22Rv1 (cell line): ENCODE results near the gene HK2.
"Not testable (repeated sequence)": the region's sequence is repeated elsewhere in the genome, so short reads cannot be mapped to it uniquely, and the experiment has no call there.

Source experiments
- H3K27ac ChIP-seq: fragments of 450-650 bp; 2 replicates; pipeline ENCODE4 v1.5.1; 2017
- CTCF ChIP-seq: fragments of 450-650 bp; IDR thresholded peaks from 2 replicates; pipeline ENCODE4 v1.5.1; 2017; ENCODE audit warnings: mild to moderate bottlenecking
- ZFX ChIP-seq: fragments of 450-650 bp; IDR thresholded peaks from 2 replicates; pipeline ENCODE4 v1.6.1; 2017; ENCODE audit warnings: antibody characterized with exemption, borderline replicate concordance

The HK2 gene

DNA sequence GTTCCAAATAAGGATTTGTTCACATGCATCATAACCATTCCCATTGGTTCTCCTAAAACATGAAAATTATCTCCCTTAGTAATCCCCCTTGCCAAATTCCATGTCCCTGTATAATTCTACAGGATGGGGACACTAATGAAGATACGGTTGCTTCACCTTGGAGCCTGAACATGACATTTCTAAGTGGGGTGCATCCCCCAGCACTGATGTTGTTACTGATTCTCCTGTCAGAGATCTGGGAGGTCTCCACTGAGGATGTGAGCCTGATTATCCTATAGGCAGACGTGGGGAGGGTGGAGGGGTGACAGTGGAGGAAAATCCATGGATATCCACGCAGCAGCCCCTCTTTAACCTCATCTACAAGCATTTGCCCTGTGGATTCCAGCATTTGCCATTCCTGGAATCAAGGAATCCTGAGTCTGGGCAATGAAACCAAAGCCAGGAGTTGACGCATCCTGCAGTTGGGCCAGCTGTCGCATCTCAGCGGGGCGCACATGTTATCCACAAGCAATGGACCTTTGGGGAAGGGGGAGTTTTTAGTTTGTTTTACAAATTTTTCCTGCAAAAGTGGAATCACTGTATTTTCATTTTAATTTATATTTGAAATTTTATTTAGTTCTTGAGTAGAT is 57.3 kb downstream of the HK2 start:
- TF ChIP-seq CTCF (no peak), ZFX (no peak)
- H3K27ac ChIP-seq, result no peak overlapping the region

- not testable (repeated sequence) for H3K27ac ChIP-seq
Observed at GRCh38 chr2:74891816-74892215, 57.9 kb downstream of the HK2 start.

DNA sequence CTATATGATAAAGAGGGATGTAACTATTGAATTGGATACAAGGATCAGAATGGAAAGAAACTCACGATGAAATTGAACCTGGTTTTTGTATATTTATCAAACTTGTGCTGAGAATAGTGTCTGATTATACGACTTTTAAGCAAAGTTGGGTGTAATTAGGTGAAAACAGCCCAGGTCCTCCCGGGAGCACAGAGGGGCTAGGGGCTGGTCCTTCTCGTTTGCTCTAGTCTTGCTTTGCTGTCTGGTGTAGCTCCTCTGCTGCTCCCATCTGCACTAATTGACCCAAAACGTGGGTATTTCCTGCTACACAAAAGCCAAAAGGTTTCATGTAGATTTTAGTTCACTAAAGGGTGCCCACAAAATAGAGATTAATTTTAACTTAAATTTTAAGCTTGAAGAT is 58.7 kb downstream of the HK2 start:
- H3K27ac ChIP-seq, result no peak overlapping the region
- TF ChIP-seq CTCF, result no peak

DNA sequence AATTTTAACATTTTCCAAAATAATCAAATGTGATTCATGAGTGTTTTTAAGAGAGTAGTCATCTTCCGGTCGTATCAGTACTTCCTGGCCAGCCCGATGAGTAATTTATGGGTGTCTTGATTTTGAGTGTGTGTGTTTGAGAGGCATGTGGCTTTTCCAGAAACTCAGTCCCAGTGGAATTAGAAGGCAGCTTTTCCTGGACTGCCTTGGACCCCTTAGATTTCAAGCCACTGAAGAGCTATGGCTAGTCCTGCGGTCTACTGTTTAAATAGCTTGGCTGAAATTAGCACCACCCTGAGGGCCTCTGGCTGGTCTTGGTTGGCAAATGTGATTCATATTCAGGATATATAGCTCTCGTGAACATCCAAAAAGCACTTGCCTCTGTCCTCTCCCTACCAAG is 59.4 kb downstream of the HK2 start:
- H3K27ac ChIP-seq, result no peak overlapping the region
- no peak for TF ChIP-seq ZFX
- TF ChIP-seq CTCF, result no peak

DNA sequence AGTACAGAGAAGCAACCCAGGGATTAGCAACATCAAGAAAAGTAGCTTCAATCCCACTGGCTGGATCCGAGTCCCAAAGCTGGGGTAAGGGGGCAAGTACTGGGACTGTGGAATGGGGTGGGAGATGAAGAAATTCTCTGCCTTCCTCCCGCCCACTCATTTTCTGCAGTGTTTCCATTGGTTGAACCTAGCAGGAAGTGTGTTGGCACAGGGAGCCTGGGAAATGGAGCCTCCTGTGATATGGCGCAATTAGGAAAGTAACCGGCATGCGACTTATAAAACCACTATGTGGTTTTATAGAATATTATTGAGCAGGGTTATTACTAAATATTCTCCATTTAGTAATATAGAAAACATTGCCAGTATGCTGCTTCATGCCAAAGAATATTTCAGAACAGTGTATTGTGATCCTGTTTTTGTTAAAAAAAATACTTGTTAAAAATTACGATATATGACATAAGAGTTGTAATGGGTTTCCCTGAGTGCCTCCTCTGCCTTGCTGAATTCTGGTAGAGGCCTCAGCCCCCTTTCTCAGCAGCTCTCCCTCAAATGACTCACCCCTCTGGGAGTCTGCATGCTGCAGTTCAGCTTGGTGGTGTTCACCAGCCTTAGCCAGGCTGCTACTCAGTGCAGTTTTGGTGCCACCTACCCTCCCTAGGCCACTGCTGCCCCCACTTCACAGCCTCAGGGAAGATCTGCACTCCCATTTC is 60.5 kb downstream of the HK2 start:
- no peak for TF ChIP-seq ZFX
- TF ChIP-seq CTCF, result no peak
- no peak overlapping the region for H3K27ac ChIP-seq

DNA sequence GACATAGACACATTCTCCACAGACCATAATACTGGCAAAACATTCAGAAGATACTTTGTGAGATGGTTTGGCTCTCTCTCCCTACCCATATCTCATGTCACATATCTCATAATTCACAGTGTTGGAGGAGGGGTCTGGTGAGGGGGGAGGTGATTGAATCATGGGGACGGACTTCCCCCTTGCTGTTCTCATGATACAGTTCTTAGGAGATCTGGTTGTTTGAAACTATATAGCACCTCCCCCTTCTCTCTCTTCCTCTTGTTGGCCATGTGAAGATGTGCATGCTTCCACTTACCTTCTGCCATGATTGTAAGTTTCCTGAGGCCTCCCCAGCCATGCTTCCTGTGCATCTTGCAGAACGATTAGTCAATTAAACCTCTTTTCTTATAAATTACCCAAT is 61.1 kb downstream of the HK2 start:
- H3K27ac ChIP-seq, result no peak overlapping the region
- TF ChIP-seq CTCF (no peak), ZFX (no peak)

DNA sequence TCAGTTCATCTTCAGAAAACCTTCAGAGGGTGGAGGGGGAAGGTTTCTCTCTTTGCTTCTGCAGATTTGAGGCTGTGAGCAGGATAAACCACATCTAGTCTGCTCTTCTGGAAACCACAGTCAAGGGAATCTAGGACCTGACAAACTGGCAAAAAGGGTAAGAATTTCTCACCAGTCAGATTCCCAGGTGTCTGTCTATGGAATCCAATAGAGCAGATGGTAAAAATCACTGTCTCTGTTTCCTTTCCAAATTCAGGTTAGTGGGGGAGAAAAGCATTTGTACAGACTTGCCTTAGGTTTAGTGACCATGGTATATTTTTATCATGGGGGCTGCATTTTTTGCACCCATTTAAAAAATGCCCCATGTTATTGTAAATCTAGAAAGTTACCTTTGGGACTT is 62.3 kb downstream of the HK2 start:
- H3K27ac ChIP-seq, result no peak overlapping the region
- TF ChIP-seq CTCF, result no peak
- no peak for TF ChIP-seq ZFX

- H3K27ac ChIP-seq, result not testable (repeated sequence)
Observed at GRCh38 chr2:74900225-74900624, 66.3 kb downstream of the HK2 start.
